ENCODE results near the gene ZC3H18.

GRCh38 chr16:88636488-88637265 is 66.5 kb downstream of the ZC3H18 start:
- TF ChIP-seq CTCF (IDR thresholded peaks at IDR 0.05; ENCODE audit: insufficient read depth, low read length), result no peak
- no peak for TF ChIP-seq SPI1 (IDR thresholded peaks at IDR 0.05; ENCODE audit: borderline replicate concordance, low read depth)
- TF ChIP-seq GABPA (IDR thresholded peaks at IDR 0.05; ENCODE audit: low read depth), result no peak

Data from HL-60 (cell line).